UCSD-AML1 (cell line): ENCODE data around the gene MYL7.

Source experiments
- DNase-seq: peaks from one replicate; lab custom pipeline; 2025; ENCODE audit not compliant: unreplicated experiment; lab: John Stamatoyannopoulos, UW

Gene MYL7

DNA sequence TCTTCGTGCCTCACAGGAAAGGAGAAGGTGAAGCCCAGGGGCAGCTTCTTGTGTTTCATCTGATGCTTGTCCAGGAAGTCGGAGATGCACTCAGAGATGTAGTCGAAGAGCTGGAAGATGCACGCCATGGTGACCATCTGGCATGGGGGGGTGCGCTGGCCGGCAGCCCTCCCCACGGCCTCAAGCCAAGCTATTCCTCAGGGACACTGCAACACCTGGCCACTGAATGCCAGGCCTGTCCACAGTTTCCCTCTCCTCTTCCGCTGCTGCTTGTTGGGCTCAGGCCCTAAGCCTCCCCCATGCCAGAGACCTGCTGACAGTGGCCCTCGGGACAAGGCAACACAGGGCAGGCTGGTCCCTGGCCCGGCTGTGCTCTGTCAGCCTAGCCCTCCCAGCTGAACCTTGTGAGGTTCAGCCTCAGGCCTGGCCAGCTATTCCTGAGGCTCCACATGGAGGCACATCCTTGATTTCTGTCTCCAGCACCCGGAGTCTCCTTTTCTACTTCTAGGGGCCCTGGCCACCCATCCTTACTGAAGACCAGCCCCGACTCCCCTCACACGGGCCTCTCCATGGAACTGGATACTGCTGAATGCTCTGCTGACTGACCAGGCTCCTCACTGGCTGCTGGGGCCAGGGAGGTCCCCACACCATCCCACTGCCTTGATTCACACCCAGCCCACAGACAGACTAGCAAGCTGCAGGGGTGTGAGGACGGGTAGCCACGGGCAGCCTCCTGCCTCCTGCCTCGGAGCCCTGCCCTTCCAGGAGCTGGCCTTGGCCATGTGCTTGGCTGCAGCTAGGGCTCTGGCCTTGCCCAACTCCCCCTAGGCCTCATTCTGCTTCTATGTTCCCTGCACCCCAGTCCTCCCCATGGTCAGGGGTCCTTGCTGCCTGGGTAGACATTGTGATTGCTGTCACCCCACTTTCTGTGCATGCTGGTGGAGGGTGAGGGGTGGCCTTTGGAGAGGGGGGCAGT is 10.1 kb upstream of the MYL7 start:
- no peak for DNase-seq

DNA sequence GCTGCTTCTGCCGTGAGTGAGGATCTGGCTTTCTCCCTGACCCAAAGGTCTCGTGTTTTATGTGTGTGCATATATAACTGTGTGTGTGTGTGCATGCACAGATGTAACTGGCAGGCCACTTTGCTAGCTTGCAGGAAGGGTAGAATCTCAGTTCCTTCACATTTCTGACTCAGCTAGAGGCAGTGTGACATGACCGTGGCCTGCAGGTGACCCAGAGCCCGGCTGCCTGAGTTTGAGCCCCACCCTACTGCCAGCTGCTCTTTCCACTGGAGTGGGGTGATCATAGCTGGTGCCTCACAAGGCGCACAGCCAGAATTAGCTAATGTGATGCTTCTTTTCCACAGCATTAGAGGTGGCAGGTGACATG is 9.3 kb upstream of the MYL7 start:
- DNase-seq, result no peak

DNA sequence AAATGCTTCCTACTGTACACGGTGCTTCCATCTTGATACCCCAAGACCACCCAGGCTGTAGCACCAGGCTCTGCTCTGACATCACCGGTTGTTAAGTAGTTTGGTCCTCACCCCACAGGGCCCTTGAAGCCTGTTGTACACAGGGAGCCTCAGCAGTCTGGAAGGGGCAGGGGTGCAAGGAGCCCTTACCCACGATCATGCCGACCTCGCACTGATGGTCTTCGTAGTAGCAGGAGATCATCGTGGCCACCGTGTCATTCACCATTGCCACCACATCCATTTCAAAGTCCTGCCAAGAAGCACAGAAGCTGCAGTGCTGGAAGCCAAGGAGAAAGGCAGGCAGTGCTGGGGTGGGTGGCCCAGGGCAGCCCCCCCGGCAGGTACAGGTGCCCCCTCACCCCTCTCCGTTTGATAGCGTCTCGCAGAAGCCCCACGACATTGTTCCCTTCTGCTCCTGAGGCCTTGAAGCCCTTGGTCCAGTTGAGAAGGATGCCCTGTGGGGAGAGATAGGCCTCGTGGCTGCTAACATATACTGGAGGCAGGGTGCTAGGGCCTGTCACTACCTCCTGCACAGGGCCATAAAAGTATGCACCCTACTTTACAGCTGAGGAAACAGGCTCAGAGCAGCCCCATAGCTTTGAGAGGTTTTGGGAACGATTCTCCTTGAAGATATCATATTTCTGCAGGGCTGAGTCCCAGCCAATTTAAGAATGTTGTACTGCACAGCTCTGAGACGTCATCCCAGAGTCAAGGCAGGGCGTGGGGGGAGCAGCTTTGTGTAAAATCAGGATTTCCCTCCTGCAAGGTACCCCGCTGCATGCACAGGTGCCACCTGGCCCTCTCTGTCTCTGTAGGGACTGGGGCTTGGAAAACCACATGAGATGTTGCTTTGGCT is 8.7 kb upstream of the MYL7 start:
- DNase-seq, result no peak

DNA sequence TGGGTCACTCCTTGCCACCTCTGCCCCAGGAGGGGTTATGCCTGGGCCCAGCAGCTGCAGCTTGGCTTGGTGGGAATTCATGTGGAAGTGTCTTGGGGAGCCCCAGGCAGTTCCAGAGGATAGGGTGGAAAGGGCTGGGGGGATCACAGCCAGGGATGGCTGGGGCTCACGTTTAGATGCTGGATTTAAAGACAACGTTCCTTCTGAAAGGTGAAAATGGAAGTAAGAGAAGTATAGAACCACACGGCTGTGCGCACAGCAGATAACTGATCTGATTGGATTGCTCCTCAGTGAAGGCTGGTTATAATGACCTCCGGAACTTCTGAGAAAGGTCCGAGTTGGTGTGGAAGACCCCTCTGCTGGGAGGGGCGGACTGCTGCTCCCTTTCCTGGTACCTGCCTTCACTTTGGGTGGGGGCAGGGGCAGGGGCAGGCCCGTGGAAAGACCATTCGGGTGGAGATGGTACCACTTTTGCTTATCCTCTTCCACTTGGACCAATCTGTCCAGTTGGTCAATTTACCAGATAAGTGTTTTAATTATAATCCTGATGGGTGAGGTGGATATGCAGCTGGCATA is 7.9 kb upstream of the MYL7 start:
- DNase-seq, result no peak

DNA sequence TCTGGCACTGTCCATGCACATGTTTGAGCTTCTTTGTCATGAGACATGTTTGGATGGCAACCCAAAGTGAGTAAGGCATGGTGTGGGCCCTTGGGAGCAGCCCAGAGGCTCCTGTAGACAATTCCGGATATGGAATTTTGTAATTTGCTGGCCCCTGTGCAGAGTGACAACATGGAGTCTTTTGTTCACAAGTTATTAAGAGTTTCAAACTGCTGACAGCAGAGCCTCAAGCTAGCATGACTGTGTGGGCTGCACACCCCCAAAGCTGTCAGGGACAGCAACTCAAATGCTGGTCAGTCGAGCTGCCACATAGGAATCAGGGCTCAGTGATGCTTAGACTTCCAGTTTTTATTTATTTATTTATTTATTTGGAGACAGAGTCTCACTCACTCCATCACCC is 7.0 kb upstream of the MYL7 start:
- DNase-seq, result no peak

GRCh38 chr7:44147026-44147991 is 6.2 kb upstream of the MYL7 start:
- no peak for DNase-seq

GRCh38 chr7:44145969-44146911 is 5.1 kb upstream of the MYL7 start:
- DNase-seq, result no peak

- DNase-seq, result no peak
These were observed 4.4 kb upstream of the MYL7 start for GRCh38 chr7:44145479-44145968.

DNA sequence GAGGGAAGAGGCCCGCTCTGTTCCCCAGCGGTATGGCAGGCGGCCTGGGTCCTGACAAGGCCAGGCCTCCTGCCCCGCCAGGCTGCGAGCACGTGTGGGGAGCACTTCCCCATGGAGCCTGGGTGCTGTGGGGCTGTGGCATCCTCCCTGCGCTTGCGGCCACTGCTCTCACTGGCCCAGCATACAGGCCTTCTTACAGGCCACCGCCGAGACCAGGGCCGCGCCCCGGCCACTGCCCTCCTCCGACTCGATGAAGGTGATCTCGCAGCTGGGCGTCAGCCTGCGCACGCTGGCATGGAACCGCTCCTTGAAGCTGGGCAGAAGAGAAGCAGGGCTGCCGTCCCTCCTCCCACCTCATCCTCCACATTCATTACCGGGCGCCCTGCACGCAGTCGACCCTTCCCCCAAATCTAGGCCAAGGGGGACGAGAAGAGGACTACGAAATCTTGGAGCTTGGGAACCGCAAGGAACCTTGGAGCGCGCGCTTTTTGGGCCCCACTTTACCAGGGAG is 3.9 kb upstream of the MYL7 start:
- no peak for DNase-seq

DNA sequence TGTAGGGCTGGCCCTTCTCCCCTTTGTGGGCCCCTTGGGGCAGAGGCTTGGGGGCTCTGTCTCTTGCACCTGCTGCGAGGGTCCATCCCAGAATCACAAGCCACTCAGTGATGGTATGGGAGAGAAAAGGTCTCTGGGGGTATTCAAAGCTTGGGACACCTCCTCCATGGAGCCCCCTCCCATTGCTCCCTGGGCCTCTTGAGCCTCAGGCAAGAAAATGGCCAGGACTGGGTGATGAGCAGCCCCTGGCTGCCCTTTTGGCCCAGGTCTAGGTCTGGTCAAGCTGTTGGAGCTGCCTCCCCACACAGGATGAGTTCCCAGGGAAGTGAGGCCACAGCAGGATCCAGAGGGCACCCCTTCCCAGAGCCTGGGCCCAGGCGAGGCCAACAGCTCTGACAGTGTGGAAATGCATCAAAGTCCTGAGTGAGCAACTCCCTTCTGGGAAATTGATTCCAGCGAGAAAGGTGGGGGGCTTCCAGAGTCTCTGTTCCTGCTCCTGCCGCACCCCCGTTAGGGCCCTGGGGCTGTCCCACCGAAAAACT is 3.4 kb upstream of the MYL7 start:
- DNase-seq, result no peak

GRCh38 chr7:44143646-44144250 is 2.6 kb upstream of the MYL7 start:
- DNase-seq, result no peak

- no peak for DNase-seq
These were observed 896 bp upstream of the MYL7 start for GRCh38 chr7:44142028-44142427.

- no peak for DNase-seq
These were observed 791 bp downstream of the MYL7 start for GRCh38 chr7:44140341-44140740.

DNA sequence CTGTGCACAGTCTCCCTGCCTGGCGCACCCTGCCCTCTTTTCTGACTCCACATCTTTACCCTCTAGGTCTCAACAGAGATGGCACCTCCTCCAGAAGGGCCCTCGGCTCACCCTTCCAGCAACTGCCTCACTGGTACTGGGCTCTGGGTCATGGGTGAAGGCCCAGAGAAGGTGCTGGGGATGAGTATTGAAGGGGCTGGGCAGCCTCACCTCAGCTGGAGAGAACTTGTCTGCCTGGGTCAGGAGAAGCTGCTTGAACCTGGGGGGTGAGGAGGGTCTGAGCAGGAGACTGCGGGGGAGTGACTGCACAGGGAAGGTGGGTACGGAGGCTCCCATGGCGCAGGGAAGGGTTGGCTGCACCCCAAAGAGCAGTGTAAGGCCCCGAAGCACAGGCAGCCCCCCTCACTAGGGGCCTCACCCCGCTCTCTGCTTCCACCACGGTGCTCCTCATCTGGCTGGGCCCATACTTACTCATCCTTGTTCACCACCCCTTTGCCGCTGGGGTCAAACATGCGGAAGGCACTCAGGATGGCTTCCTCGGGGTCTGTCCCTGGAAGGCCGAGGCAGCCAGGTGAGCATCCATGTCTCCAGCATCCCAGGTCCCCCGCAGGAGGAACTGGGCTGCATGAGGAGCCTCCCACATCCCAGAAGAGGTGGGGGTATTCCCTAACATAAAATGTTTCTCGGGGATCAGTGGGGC is 1.7 kb downstream of the MYL7 start:
- DNase-seq, result no peak

GRCh38 chr7:44138698-44139097 is 2.4 kb downstream of the MYL7 start:
- no peak for DNase-seq

GRCh38 chr7:44136731-44137130 is 4.4 kb downstream of the MYL7 start:
- no peak for DNase-seq

DNA sequence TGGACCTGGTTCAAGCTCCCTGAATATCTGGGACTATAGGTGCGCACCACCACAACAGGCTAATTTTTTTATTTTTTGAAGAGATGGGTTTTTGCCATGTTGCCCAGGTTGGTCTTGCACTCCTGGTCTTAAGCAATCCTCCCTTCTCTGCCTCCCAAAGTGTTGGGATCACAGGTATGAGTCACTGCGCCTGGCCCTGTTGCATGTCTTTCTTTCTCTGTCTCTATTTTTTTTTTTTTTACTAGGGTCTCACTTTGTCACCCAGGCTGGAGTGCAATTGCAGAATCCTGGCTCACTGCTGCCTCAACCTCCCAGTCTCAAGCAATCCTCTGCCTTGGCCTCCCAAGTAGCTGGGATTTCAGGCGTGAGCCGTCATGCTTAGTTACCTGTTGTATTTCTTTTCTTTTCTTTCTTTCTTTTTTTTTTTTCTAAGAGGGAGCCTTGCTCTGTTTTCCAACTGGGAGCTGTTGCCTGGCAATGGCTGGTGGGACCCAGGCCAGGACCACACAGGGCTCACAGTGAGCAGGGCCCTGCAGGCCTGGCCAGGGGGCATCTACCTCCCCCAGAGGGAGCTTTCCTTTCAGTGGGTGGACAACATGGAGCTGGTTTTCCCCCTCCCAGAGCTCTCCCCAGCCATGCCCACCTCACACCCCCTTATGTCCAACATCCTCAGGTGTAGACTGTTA is 6.0 kb downstream of the MYL7 start:
- DNase-seq, result no peak
